ENCODE measurements around the gene IFT57.

GRCh38 chr3:108134555-108134880 lies 87.7 kb downstream of the IFT57 start:
- TF ChIP-seq WRNIP1 (IDR thresholded peaks at IDR 0.05; ENCODE audit: borderline replicate concordance, low read depth, low read length) (no peak), NFIC (IDR thresholded peaks at IDR 0.05; ENCODE audit: low read depth, low read length) (no peak), NRF1 (conservative IDR thresholded peaks at IDR 0.05; ENCODE audit: low read depth, low read length) (no peak), RBBP5 (conservative IDR thresholded peaks at IDR 0.05) (no peak), POLR2A (IDR thresholded peaks at IDR 0.05; ENCODE audit: low read depth, low read length) (no peak), POLR2AphosphoS5 (IDR thresholded peaks at IDR 0.05; ENCODE audit: low read length) (no peak), MAX (IDR thresholded peaks at IDR 0.05; ENCODE audit: low read depth, low read length) (no peak), EP300 (IDR thresholded peaks at IDR 0.05; ENCODE audit: borderline replicate concordance in 1 of 2, control insufficient read depth in 1 of 2, low read depth in 2 of 2, low read length in 2 of 2) (no peak), MTA3 (IDR thresholded peaks at IDR 0.05; ENCODE audit: borderline replicate concordance, low read length) (no peak), CHD2 (IDR thresholded peaks at IDR 0.05; ENCODE audit: borderline replicate concordance, low read depth, low read length) (no peak), NR2F1 (conservative IDR thresholded peaks at IDR 0.05) (no peak), SRF (IDR thresholded peaks at IDR 0.05; ENCODE audit: low read depth in 2 of 2, low read length in 2 of 2) (no peak)
- TF ChIP-seq, protein P1, sequence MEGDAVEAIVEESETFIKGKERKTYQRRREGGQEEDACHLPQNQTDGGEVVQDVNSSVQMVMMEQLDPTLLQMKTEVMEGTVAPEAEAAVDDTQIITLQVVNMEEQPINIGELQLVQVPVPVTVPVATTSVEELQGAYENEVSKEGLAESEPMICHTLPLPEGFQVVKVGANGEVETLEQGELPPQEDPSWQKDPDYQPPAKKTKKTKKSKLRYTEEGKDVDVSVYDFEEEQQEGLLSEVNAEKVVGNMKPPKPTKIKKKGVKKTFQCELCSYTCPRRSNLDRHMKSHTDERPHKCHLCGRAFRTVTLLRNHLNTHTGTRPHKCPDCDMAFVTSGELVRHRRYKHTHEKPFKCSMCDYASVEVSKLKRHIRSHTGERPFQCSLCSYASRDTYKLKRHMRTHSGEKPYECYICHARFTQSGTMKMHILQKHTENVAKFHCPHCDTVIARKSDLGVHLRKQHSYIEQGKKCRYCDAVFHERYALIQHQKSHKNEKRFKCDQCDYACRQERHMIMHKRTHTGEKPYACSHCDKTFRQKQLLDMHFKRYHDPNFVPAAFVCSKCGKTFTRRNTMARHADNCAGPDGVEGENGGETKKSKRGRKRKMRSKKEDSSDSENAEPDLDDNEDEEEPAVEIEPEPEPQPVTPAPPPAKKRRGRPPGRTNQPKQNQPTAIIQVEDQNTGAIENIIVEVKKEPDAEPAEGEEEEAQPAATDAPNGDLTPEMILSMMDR (IDR thresholded peaks at IDR 0.05 in 2 of 3, conservative IDR thresholded peaks at IDR 0.05 in 1 of 3; ENCODE audit: control insufficient read depth in 2 of 3, extremely low read depth in 1 of 3, insufficient read depth in 1 of 3, low read depth in 3 of 3, low read length in 3 of 3), result no peak
